Endothelial cell (in vitro differentiated cells): Measurements from ENCODE around the gene ZNF175. TPM values are rescaled to one million over a fixed set of nuclear protein-coding genes. Genes with fewer than 3 reads are reported as not detected.

Source experiments
- DNase-seq: peaks from one replicate; pipeline ENCODE4 v3.0.0; 2021; ENCODE audit warnings: low spot score
- H3K27ac Mint-ChIP-seq: one replicate; pipeline ENCODE4 v1.8.0; 2021; ENCODE audit warnings: mixed read lengths, inconsistent platforms; ENCODE audit not compliant: unreplicated experiment
- H3K27me3 Mint-ChIP-seq: one replicate; pipeline ENCODE4 v1.8.0; 2021; ENCODE audit warnings: mild to moderate bottlenecking, moderate library complexity, mixed read lengths, inconsistent platforms; ENCODE audit not compliant: unreplicated experiment
- H3K36me3 Mint-ChIP-seq: one replicate; pipeline ENCODE4 v1.8.0; 2021; ENCODE audit warnings: mild to moderate bottlenecking, low read depth, mixed read lengths, inconsistent platforms; ENCODE audit not compliant: unreplicated experiment
- H3K4me1 Mint-ChIP-seq: one replicate; pipeline ENCODE4 v1.8.0; 2021; ENCODE audit warnings: mild to moderate bottlenecking, mixed read lengths, inconsistent platforms; ENCODE audit not compliant: unreplicated experiment
- H3K4me3 Mint-ChIP-seq: one replicate; pipeline ENCODE4 v1.8.0; 2021; ENCODE audit warnings: mild to moderate bottlenecking, mixed read lengths, inconsistent platforms; ENCODE audit not compliant: unreplicated experiment
- H3K9me3 Mint-ChIP-seq: one replicate; pipeline ENCODE4 v1.8.0; 2021; ENCODE audit warnings: mixed read lengths, inconsistent platforms; ENCODE audit not compliant: unreplicated experiment
- CTCF ChIP-seq: fragments of 200-600 bp; sonication (generic); IDR thresholded peaks from one replicate; pipeline ENCODE4 v1.5.0; 2021; ENCODE audit warnings: antibody characterized with exemption; ENCODE audit not compliant: unreplicated experiment
- long read RNA-seq: library from polyadenylated mRNA; unstranded; transcript quantifications from one replicate; pipeline ENCODE4 v2.0.0, GENCODE V29; 2020; ENCODE audit not compliant: unreplicated experiment
- total RNA-seq: library from RNA; stranded (reverse); fragmentation: NEBNext Ultra II Directional; extraction: Animal tissue kit (Norgen Biotek cat#: 25700); gene quantifications from one replicate; pipeline ENCODE4 v1.2.1, GENCODE V29; 2021; ENCODE audit not compliant: unreplicated experiment

The ZNF175 gene
- total RNA-seq: 18.3 TPM
- long read RNA-seq: 0 reads

- Mint-ChIP-seq H3K27ac (peak within 1 kb of the TSS; percentile 94), H3K9me3 (no peaks in the 10 kb centered on the region), H3K27me3 (peaks cover 2% of the 10 kb centered on the region), H3K36me3 (no peaks in the 10 kb centered on the region), H3K4me3 (peak within 1 kb of the TSS; percentile 98), H3K4me1 (peaks cover 12% of the 10 kb centered on the region)
- no peak for TF ChIP-seq CTCF
- peak; percentile 90 for DNase-seq
Observed at GRCh38 chr19:51570962-51571575, at the start of gene ZNF175. ZNF175 (plus strand) TSS chr19:51571283; CDS start chr19:51573330, 2,047 bp downstream.

GRCh38 chr19:51521357-51521756, 49.7 kb upstream of the ZNF175 start:
- no peak for DNase-seq
- Mint-ChIP-seq H3K4me1 (no peaks in the 10 kb centered on the region), H3K36me3 (no peaks in the 10 kb centered on the region), H3K27me3 (no peaks in the 10 kb centered on the region), H3K27ac (no peak overlapping the region), H3K9me3 (peaks cover 3% of the 10 kb centered on the region), H3K4me3 (no peak overlapping the region)
- no peak for TF ChIP-seq CTCF

GRCh38 chr19:51521781-51522180, 49.3 kb upstream of the ZNF175 start:
- H3K4me1 Mint-ChIP-seq: no peaks in the 10 kb centered on the region
- no peak overlapping the region for H3K4me3 Mint-ChIP-seq
- TF ChIP-seq CTCF: no peak
- H3K27ac Mint-ChIP-seq: no peak overlapping the region
- DNase-seq: no peak
- no peaks in the 10 kb centered on the region for H3K36me3 Mint-ChIP-seq
- no peaks in the 10 kb centered on the region for H3K27me3 Mint-ChIP-seq
- peaks cover 3% of the 10 kb centered on the region for H3K9me3 Mint-ChIP-seq

GRCh38 chr19:51524666-51525264, 46.3 kb upstream of the ZNF175 start:
- TF ChIP-seq CTCF: no peak
- H3K9me3 Mint-ChIP-seq: peaks cover 4% of the 10 kb centered on the region

GRCh38 chr19:51525651-51526050, 45.4 kb upstream of the ZNF175 start:
- no peak overlapping the region for H3K4me3 Mint-ChIP-seq
- peaks cover 4% of the 10 kb centered on the region for H3K9me3 Mint-ChIP-seq
- no peaks in the 10 kb centered on the region for H3K27me3 Mint-ChIP-seq
- H3K27ac Mint-ChIP-seq: no peak overlapping the region
- no peak for TF ChIP-seq CTCF
- DNase-seq: no peak
- H3K4me1 Mint-ChIP-seq: no peaks in the 10 kb centered on the region
- no peaks in the 10 kb centered on the region for H3K36me3 Mint-ChIP-seq

More at GRCh38 chr19:51524666-51525264, 46.3 kb upstream of the ZNF175 start:
- H3K4me3 Mint-ChIP-seq: no peak overlapping the region
- no peak for DNase-seq
- H3K27me3 Mint-ChIP-seq: no peaks in the 10 kb centered on the region
- H3K27ac Mint-ChIP-seq: no peak overlapping the region
- H3K36me3 Mint-ChIP-seq: no peaks in the 10 kb centered on the region
- no peaks in the 10 kb centered on the region for H3K4me1 Mint-ChIP-seq
